PC-9 (cell line): ENCODE results near the gene PRR7.

ENCODE experiments used
- CTCF ChIP-seq: fragments of 200-600 bp; sonication (generic); conservative IDR thresholded peaks from 2 replicates; pipeline ENCODE4 v1.6.1; 2017; ENCODE audit warnings: mixed run types, antibody characterized with exemption, mild to moderate bottlenecking, moderate library complexity
- EZH2 ChIP-seq: fragments of 200-600 bp; sonication (generic); IDR thresholded peaks from 2 replicates; pipeline ENCODE4 v1.8.0; 2017; ENCODE audit warnings: antibody characterized with exemption, low read depth

- TF ChIP-seq CTCF (no peak), EZH2 (no peak)
These were observed 46.4 kb upstream of the PRR7 start, which contains the start of gene PFN3 for GRCh38 chr5:177399997-177400868.
